GM12878 (cell line): ENCODE results near the gene UFC1. TPM values are rescaled to one million over a fixed set of nuclear protein-coding genes. Genes with fewer than 3 reads are reported as not detected.

Experiments used
- ATAC-seq: fragments of 200-7000 bp; cut with Tn5 transposase; 3 replicates; pipeline ENCODE4 v1.9.1; 2020; ENCODE audit warnings: mild to moderate bottlenecking, moderate library complexity
- BruUV-seq: library from RNA; stranded (reverse); fragments of 400-500 nt; replicated peaks from 2 replicates; lab custom pipeline; 2021; lab: Mats Ljungman, UMichigan
- CTCF ChIA-PET: fragments of 300-600 bp; sonication (Branson Sonifier 250); formaldehyde crosslinking; extraction: SDS; loops from one replicate; lab custom pipeline; 2021; ENCODE audit warnings: inconsistent platforms; lab: Yijun Ruan, JAX
- POLR2A ChIA-PET: fragments of 350-600 bp; formaldehyde crosslinking; extraction: SDS; loops from one replicate; lab custom pipeline; 2021; ENCODE audit warnings: inconsistent platforms; lab: Charles Lee
- RAD21 ChIA-PET: fragments of 300-600 bp; sonication (Branson Sonifier 250); formaldehyde crosslinking; loops from one replicate; lab custom pipeline; 2023; ENCODE audit warnings: antibody characterized with exemption; ENCODE audit not compliant: unreplicated experiment; lab: Charles Lee
- SMC1A ChIA-PET: fragments of 300-600 bp; sonication (Branson Sonifier 250); formaldehyde crosslinking; loops from one replicate; lab custom pipeline; 2023; ENCODE audit not compliant: unreplicated experiment, uncharacterized antibody; lab: Charles Lee
- DNase-seq: peaks from one replicate; pipeline ENCODE4 v3.0.0-alpha.2; 2011; ENCODE audit warnings: low read depth, low spot score
- FAIRE-seq: peaks from 3 replicates; lab custom pipeline; 2011; peaks lifted over from hg19 to GRCh38; lab: Jason Lieb, UNC
- H2AFZ ChIP-seq: 2 replicates; pipeline ENCODE4 v1.6.0; 2011; ENCODE audit warnings: low read depth, low read length, control low read depth; ENCODE audit not compliant: control insufficient read depth
- H3K27ac ChIP-seq: 2 replicates; pipeline ENCODE4 v1.5.1; 2011; ENCODE audit warnings: control low read depth; ENCODE audit not compliant: control insufficient read depth, insufficient read depth
- H3K27me3 ChIP-seq, 2 experiments: replicated peaks in 1 of 2; 2 replicates each; pipeline versions ENCODE4 v1.6.0 to v1.6.1; 2011; ENCODE audit warnings: low read length in 1 of 2; ENCODE audit not compliant: control insufficient read depth in 2 of 2, insufficient read depth in 2 of 2
- H3K36me3 ChIP-seq, 2 experiments: 2 replicates each; pipeline ENCODE4 v1.5.1; 2011; ENCODE audit warnings: low read length in 1 of 2; ENCODE audit not compliant: control insufficient read depth in 2 of 2, insufficient read depth in 2 of 2
- H3K4me1 ChIP-seq: 2 replicates; pipeline ENCODE4 v1.6.1; 2011; ENCODE audit warnings: mild to moderate bottlenecking, low read length, moderate library complexity, mixed read lengths; ENCODE audit not compliant: control insufficient read depth, insufficient read depth
- H3K4me2 ChIP-seq: 2 replicates; pipeline ENCODE4 v1.6.0; 2011; ENCODE audit warnings: control low read depth; ENCODE audit not compliant: control insufficient read depth, insufficient read depth
- H3K4me3 ChIP-seq: fragments of 200-600 bp; sonication (generic); 2 replicates; pipeline ENCODE4 v1.5.1; 2016
- H3K79me2 ChIP-seq: 2 replicates; pipeline ENCODE4 v1.6.0; 2011; ENCODE audit warnings: low read length; ENCODE audit not compliant: control insufficient read depth, insufficient read depth
- H3K9ac ChIP-seq: 2 replicates; pipeline ENCODE4 v1.8.0; 2011; ENCODE audit warnings: low read length, control low read depth, mixed read lengths; ENCODE audit not compliant: control insufficient read depth, insufficient read depth
- H3K9me3 ChIP-seq: replicated peaks from 3 replicates; pipeline ENCODE4 v1.5.1; 2011; ENCODE audit warnings: mild to moderate bottlenecking, low read length; ENCODE audit not compliant: control insufficient read depth, insufficient read depth
- H4K20me1 ChIP-seq: 2 replicates; pipeline ENCODE4 v1.6.0; 2011; ENCODE audit not compliant: control insufficient read depth, insufficient read depth
- ATF2 ChIP-seq: IDR thresholded peaks from 2 replicates; pipeline ENCODE4 v1.6.1; 2012; ENCODE audit warnings: low read length, inconsistent platforms
- ATF7 ChIP-seq: fragments of 450-650 bp; IDR thresholded peaks from 2 replicates; pipeline ENCODE4 v1.6.1; 2016; ENCODE audit warnings: low read depth, mild to moderate bottlenecking
- BCLAF1 ChIP-seq: fragments of 450-650 bp; IDR thresholded peaks from 2 replicates; pipeline ENCODE4 v1.6.1; 2017; ENCODE audit warnings: antibody characterized with exemption, mild to moderate bottlenecking, moderate library complexity
- BRCA1 ChIP-seq: IDR thresholded peaks from 2 replicates; pipeline ENCODE4 v1.6.1; 2011; ENCODE audit warnings: low read depth, low read length, improper control_type of control experiment
- CBFB ChIP-seq: IDR thresholded peaks from 2 replicates; pipeline ENCODE4 v1.6.1; 2016; ENCODE audit warnings: antibody characterized with exemption, low read depth
- DPF2 ChIP-seq: fragments of 450-650 bp; IDR thresholded peaks from 2 replicates; pipeline ENCODE4 v1.6.1; 2017; ENCODE audit warnings: mild to moderate bottlenecking
- E2F4 ChIP-seq: IDR thresholded peaks from 2 replicates; pipeline ENCODE4 v1.6.1; 2012; ENCODE audit warnings: low read depth, low read length, improper control_type of control experiment
- ETV6 ChIP-seq, 2 experiments: fragments of 450-650 bp in 1 of 2; IDR thresholded peaks in 1 of 2; conservative IDR thresholded peaks in 1 of 2; 2 replicates each; pipeline ENCODE4 v1.6.1; 2014; ENCODE audit warnings: antibody characterized with exemption in 1 of 2, borderline replicate concordance in 1 of 2, low read depth in 1 of 2, mild to moderate bottlenecking in 1 of 2, moderate library complexity in 1 of 2
- FOXM1 ChIP-seq: IDR thresholded peaks from 2 replicates; pipeline ENCODE4 v1.6.1; 2012; ENCODE audit warnings: low read depth, mild to moderate bottlenecking, inconsistent platforms, low read length, moderate library complexity
- HDGF ChIP-seq: fragments of 450-650 bp; IDR thresholded peaks from 2 replicates; pipeline ENCODE4 v1.6.1; 2016; ENCODE audit warnings: antibody characterized with exemption
- JUNB ChIP-seq: IDR thresholded peaks from 2 replicates; pipeline ENCODE4 v1.6.1; 2016; ENCODE audit warnings: antibody characterized with exemption, mild to moderate bottlenecking
- MEF2A ChIP-seq: IDR thresholded peaks from 2 replicates; pipeline ENCODE4 v1.6.1; 2011; ENCODE audit warnings: low read depth, mild to moderate bottlenecking, low read length, moderate library complexity; ENCODE audit not compliant: insufficient read depth
- MEF2B ChIP-seq: fragments of 450-650 bp; IDR thresholded peaks from 2 replicates; pipeline ENCODE4 v1.6.1; 2018; ENCODE audit warnings: mild to moderate bottlenecking, moderate library complexity; ENCODE audit not compliant: partially characterized antibody, poor library complexity, severe bottlenecking
- NFYA ChIP-seq: IDR thresholded peaks from 2 replicates; pipeline ENCODE4 v1.6.1; 2011; ENCODE audit warnings: low read depth, mild to moderate bottlenecking, low read length, improper control_type of control experiment, borderline replicate concordance
- POLR2A ChIP-seq: IDR thresholded peaks from 2 replicates; pipeline ENCODE4 v1.6.1; 2011; ENCODE audit warnings: low read depth, mild to moderate bottlenecking, low read length
- SMAD5 ChIP-seq: IDR thresholded peaks from 2 replicates; pipeline ENCODE4 v1.6.1; 2016; ENCODE audit warnings: antibody characterized with exemption, low read depth
- WRNIP1 ChIP-seq: IDR thresholded peaks from 2 replicates; pipeline ENCODE4 v1.6.1; 2011; ENCODE audit warnings: low read depth, low read length, improper control_type of control experiment, borderline replicate concordance
- ZBED1 ChIP-seq: IDR thresholded peaks from 2 replicates; pipeline ENCODE4 v1.6.1; 2016; ENCODE audit warnings: borderline replicate concordance
- ZNF274 ChIP-seq: IDR thresholded peaks from one replicate; pipeline ENCODE4 v1.8.0; 2011; ENCODE audit not compliant: insufficient read length, insufficient read depth
- ZNF384 ChIP-seq: IDR thresholded peaks from 2 replicates; pipeline ENCODE4 v1.6.1; 2012; ENCODE audit warnings: low read depth, mild to moderate bottlenecking, low read length, improper control_type of control experiment, borderline replicate concordance
- WGBS: methylation state at CpG from one replicate; pipeline ENCODE4 v1.1.6; 2016; ENCODE audit warnings: low lambda C conversion rate; ENCODE audit not compliant: insufficient replicate concordance, insufficient coverage; ENCODE audit errors: missing lambda C conversion rate; 5-methylcytosine and 5-hydroxymethylcytosine counted together
- in situ Hi-C: fragments of 300-500 bp; cut with MboI; formaldehyde crosslinking; loops from 9 replicates; pipeline ENCODE4 v1.14.3; 2018; ENCODE audit warnings: mixed read lengths
- intact Hi-C: fragments of 100-400 bp; cut with micrococcal nuclease; formaldehyde crosslinking; loops from one replicate; pipeline ENCODE4 v1.14.2; 2022; ENCODE audit not compliant: unreplicated experiment
- polyA plus RNA-seq, 11 experiments: library from polyadenylated mRNA; depleted of rRNA in 4 of 11; unstranded in 6 of 11; stranded (reverse) in 5 of 11; fragments of >200 nt; fragmentation: Nextera tagmentation in 4 of 11; fragmentation: Illumina TruSeq in 1 of 11; extraction: Ambion mirVana in 4 of 11; extraction: Trizol in 1 of 11; gene quantifications; 1 replicate in 1 of 11; 2 replicates in 10 of 11; pipeline versions ENCODE4 v1.2.1 to v1.2.3, GENCODE V29; 2011 to 2016; ENCODE audit warnings: inconsistent platforms in 2 of 11, missing spikeins in 2 of 11, low read depth in 1 of 11
- total RNA-seq, 4 experiments: library from RNA; depleted of rRNA in 3 of 4; stranded (reverse); fragments of >200 nt in 3 of 4; fragmentation: Illumina TruSeq in 1 of 4; extraction: Trizol in 1 of 4; gene quantifications; 2 replicates each; pipeline versions ENCODE4 v1.2.1 to v1.2.3, GENCODE V29; 2013 to 2021

Gene UFC1
- total and polyA plus RNA-seq, 10 of the 15 experiments (the other 5 are each of a cell fraction or from before 2014, with no cell fraction given) = 95.9 to 239 (median 151) TPM

- Histone ChIP-seq H3K36me3 (no peaks in the 10 kb centered on the region), H3K4me3 (no peak overlapping the region), H4K20me1 (no peaks in the 10 kb centered on the region), H3K4me2 (no peak overlapping the region), H3K27ac (no peak overlapping the region), H3K79me2 (no peaks in the 10 kb centered on the region), H2AFZ (peak overlapping the region; percentile 82; the same call in 1 of the 2 replicates), H3K27me3 (no peaks in the 10 kb centered on the region), H3K9me3 (no peaks in the 10 kb centered on the region), H3K9ac (no peak overlapping the region), H3K4me1 (peaks cover 27% of the 10 kb centered on the region)
- ChIA-PET CTCF (interaction anchor here (0.8 to 7.0 kb wide), 21 partner anchors 10 to 550 kb away, joined by 3 to 164 read pairs (median 7); partner anchors contain the start of genes APOA2, CFAP126, NDUFS2 and PPOX), POLR2A (interaction anchor here (0.7 to 1.7 kb wide), 4 partner anchors 9 to 33 kb away, joined by 3 to 9 read pairs (median 4); partner anchors contain the start of gene NDUFS2), SMC1A (interaction anchor here (0.9 to 5.3 kb wide), 13 partner anchors 10 to 547 kb away, joined by 3 to 55 read pairs (median 6); partner anchors contain the start of genes NDUFS2, PPOX and TOMM40L), RAD21 (interaction anchor here (1.4 to 7.2 kb wide), 8 partner anchors 11 to 190 kb away, joined by 4 to 55 read pairs (median 5); partner anchors contain the start of genes APOA2, B4GALT3, PPOX and TOMM40L)
- TF ChIP-seq BCLAF1 (no peak), ZNF274 (no peak), NFYA (no peak), MEF2A (no peak), WRNIP1 (no peak), ATF2 (no peak), CBFB (no peak), MEF2B (no peak), FOXM1 (no peak), ZBED1 (no peak), SMAD5 (no peak), JUNB (no peak), DPF2 (no peak), ZNF384 (no peak), ATF7 (no peak), HDGF (no peak), BRCA1 (no peak), POLR2A (no peak), E2F4 (no peak), ETV6 (conservative IDR thresholded peaks at IDR 0.05 in 1 of 2, IDR thresholded peaks at IDR 0.05 in 1 of 2; ENCODE audit: borderline replicate concordance in 1 of 2, low read depth in 1 of 2) (no peak)
- no TSS peak for BruUV-seq
- no peak for DNase-seq
- in situ Hi-C loops (loop anchor here (10.0 kb wide), 1 partner anchor 553 kb away; the partner anchor contains the start of gene DUSP12), intact Hi-C loops (loop anchor here (1.0 kb wide), 3 partner anchors 33 to 190 kb away; no protein-coding TSS in a partner anchor)
- ATAC-seq = no peak
- FAIRE-seq = no peak
- 27% methylated on average over 8 of the region's 8 CpGs for WGBS
These were observed 38.2 kb downstream of the UFC1 start for GRCh38 chr1:161191971-161192370.
